ENCODE data around the gene SEC16A.

SEC16A gene

GRCh38 chr9:136504512-136505348, 21.9 kb upstream of the SEC16A start:
- DNase-seq (ENCODE audit: low read depth in 2 of 3, low spot score in 1 of 3) = no peak

GRCh38 chr9:136502940-136503550, 20.2 kb upstream of the SEC16A start:
- DNase-seq (ENCODE audit: low read depth in 2 of 3, low spot score in 1 of 3) = no peak

- no peak for DNase-seq (ENCODE audit: low read depth in 2 of 3, low spot score in 1 of 3)
Observed at GRCh38 chr9:136502196-136502595, 19.4 kb upstream of the SEC16A start.

- DNase-seq (ENCODE audit: low read depth in 2 of 3, low spot score in 1 of 3) = no peak
Observed at GRCh38 chr9:136501686-136502085, 18.8 kb upstream of the SEC16A start.

GRCh38 chr9:136499935-136500910, 17.4 kb upstream of the SEC16A start:
- no peak for DNase-seq (ENCODE audit: low read depth in 2 of 3, low spot score in 1 of 3)

- DNase-seq (ENCODE audit: low read depth in 2 of 3, low spot score in 1 of 3) = no peak
Observed at GRCh38 chr9:136499071-136499934, 16.5 kb upstream of the SEC16A start.

GRCh38 chr9:136497916-136498695, 15.3 kb upstream of the SEC16A start:
- DNase-seq (ENCODE audit: low read depth in 2 of 3, low spot score in 1 of 3) = no peak

GRCh38 chr9:136496801-136497620, 14.2 kb upstream of the SEC16A start:
- no peak for DNase-seq (ENCODE audit: low read depth in 2 of 3, low spot score in 1 of 3)

- no peak for DNase-seq (ENCODE audit: low read depth in 2 of 3, low spot score in 1 of 3)
Observed at GRCh38 chr9:136496181-136496580, 13.3 kb upstream of the SEC16A start.

GRCh38 chr9:136495238-136495800, 12.5 kb upstream of the SEC16A start:
- no peak for DNase-seq (ENCODE audit: low read depth in 2 of 3, low spot score in 1 of 3)

GRCh38 chr9:136494531-136495215, 11.8 kb upstream of the SEC16A start:
- DNase-seq (ENCODE audit: low read depth in 2 of 3, low spot score in 1 of 3) = no peak

- no peak for DNase-seq (ENCODE audit: low read depth in 2 of 3, low spot score in 1 of 3)
Observed at GRCh38 chr9:136494012-136494411, 11.2 kb upstream of the SEC16A start.

GRCh38 chr9:136493567-136493971, 10.7 kb upstream of the SEC16A start:
- no peak for DNase-seq (ENCODE audit: low read depth in 2 of 3, low spot score in 1 of 3)

GRCh38 chr9:136492978-136493522, 10.2 kb upstream of the SEC16A start:
- no peak for DNase-seq (ENCODE audit: low read depth in 2 of 3, low spot score in 1 of 3)

GRCh38 chr9:136489731-136490130, 6.9 kb upstream of the SEC16A start:
- DNase-seq (ENCODE audit: low read depth in 2 of 3, low spot score in 1 of 3) = no peak

- peak; percentile 47 to 72 (median 63) for DNase-seq (ENCODE audit: low read depth in 2 of 3, low spot score in 1 of 3)
Observed at GRCh38 chr9:136488247-136489214, 5.7 kb upstream of the SEC16A start.

GRCh38 chr9:136487672-136488071, 4.8 kb upstream of the SEC16A start:
- no peak for DNase-seq (ENCODE audit: low read depth in 2 of 3, low spot score in 1 of 3)

Measured in stimulated activated CD4-positive, alpha-beta T cell treated with anti-CD3 and anti-CD28 coated beads, Interleukin-12 subunit alpha, Interleukin-12 subunit beta, amount 100 ng/mL, for 48 hours (primary cell).